Activated gamma-delta T cell treated with anti-CD3 and anti-CD28 coated beads, Interleukin-2, amount 50 U/mL, for 16 hours (primary cell): ENCODE measurements around the gene ZNF214.

Experiments used
- DNase-seq: peaks from one replicate; pipeline ENCODE4 v3.0.0-alpha.2; 2020; ENCODE audit warnings: low read depth

Gene ZNF214

GRCh38 chr11:7020183-7020917, at the start of gene ZNF214, which contains the start of gene NLRP14:
Gene ZNF214 (minus strand): TSS chr11:7020346. CDS start chr11:7002835, 17,511 bp downstream.
Gene NLRP14 (plus strand): TSS chr11:7020479. CDS start chr11:7038587, 18,108 bp downstream.
- no peak for DNase-seq

- DNase-seq = no peak
Observed at GRCh38 chr11:7062534-7062933, 42.4 kb upstream of the ZNF214 start.

DNA sequence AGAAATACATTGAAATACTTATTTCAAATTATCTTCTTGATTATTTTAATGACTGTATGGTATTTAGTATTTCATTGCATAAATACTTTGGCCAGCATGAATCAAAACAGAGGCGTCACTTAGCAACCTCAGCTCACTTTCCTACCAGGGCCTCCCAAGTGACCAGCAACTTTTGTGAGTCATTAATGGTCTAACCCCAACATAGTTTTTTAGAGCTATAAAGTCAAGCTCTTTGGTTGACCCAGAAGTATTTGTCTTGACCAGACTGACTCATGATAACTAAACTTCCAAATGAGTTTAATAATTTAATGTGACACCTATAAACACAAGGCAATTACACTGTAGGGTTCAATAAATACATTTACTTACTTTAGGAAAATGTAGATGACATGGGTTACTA, 40.7 kb upstream of the ZNF214 start:
- DNase-seq = no peak

DNA sequence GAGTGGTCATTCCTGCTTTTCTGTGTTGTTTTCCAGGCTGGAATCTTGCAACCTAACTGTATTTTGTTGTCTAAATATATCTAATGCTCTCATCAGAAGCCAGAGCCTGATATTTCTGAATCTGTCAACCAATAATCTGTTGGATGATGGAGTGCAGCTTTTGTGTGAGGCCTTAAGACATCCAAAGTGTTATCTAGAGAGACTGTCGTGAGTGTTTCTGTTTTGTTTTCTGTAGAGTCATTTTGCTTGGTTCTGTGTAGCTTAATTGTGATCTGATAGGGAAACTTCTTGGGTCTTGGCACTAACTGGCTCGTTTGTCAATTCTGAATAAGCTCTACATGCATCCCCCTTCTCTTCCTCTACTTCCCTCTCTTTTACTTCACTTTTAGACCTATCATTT, 37.5 kb upstream of the ZNF214 start:
- DNase-seq = no peak

GRCh38 chr11:7056828-7057513, 36.8 kb upstream of the ZNF214 start:
- DNase-seq = no peak

GRCh38 chr11:7050191-7050590, 30.0 kb upstream of the ZNF214 start:
- no peak for DNase-seq

DNA sequence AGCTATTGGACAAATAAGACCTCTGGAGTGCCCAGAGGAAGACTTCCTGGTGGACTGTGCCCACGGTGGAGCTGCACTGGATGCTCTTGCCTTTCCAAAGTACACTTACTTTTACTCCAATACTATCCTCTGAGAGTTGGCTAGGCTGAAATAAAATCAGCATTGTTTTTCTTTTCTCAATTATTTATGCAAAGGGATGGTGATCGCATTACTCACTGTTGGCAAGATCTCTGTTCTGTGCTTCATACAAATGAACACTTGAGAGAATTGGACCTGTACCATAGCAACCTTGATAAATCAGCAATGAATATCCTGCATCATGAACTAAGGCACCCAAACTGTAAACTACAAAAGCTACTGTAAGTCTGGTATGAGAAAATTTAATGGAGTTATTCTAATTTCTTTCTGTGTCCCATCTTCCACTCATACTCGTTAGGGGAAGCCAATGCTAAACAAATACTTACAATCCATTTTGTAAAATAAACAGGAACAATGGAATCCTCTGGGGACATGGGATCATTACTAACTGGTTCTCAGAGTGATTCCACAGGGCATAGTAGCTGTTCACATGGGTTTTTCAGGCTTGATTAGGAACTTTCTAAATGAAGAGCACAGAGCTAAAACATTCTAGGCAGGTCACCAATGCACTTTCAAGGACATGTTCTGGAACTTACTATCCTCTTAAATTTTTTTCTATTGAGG, 26.5 kb upstream of the ZNF214 start:
- DNase-seq = no peak

- DNase-seq = no peak
Observed at GRCh38 chr11:7034019-7034418, 13.9 kb upstream of the ZNF214 start.

GRCh38 chr11:7032692-7033091, 12.5 kb upstream of the ZNF214 start:
- DNase-seq = no peak

- no peak for DNase-seq
Observed at GRCh38 chr11:7031471-7031871, 11.3 kb upstream of the ZNF214 start.

GRCh38 chr11:7030836-7031235, 10.7 kb upstream of the ZNF214 start:
- DNase-seq = no peak

GRCh38 chr11:7028141-7028540, 8.0 kb upstream of the ZNF214 start:
- no peak for DNase-seq

DNA sequence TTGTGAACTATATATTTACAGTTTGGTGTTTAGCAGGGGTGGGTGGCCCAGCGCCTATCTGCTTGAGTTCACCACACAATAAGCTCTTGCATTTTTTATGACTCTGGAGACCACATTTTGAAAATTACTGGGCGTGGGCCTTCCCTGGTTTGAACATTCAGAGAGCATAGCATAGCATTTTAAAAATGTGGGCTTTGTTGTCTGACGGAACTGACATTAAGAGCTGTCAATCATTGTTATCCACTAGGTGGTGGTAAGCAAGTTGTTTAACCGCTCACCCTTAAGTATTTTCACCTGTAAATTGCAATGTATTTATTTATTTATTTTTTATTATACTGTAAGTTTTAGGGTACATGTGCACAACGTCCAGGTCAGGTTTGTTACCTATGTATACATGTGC, 1.2 kb upstream of the ZNF214 start:
- no peak for DNase-seq

- no peak for DNase-seq
Observed at GRCh38 chr11:7019500-7020182, 505 bp downstream of the ZNF214 start.

- no peak for DNase-seq
Observed at GRCh38 chr11:7016011-7016410, 4.1 kb downstream of the ZNF214 start.

GRCh38 chr11:7014118-7014517, 6.0 kb downstream of the ZNF214 start:
- DNase-seq = no peak

- DNase-seq = no peak
Observed at GRCh38 chr11:7004482-7004881, 15.7 kb downstream of the ZNF214 start.

DNA sequence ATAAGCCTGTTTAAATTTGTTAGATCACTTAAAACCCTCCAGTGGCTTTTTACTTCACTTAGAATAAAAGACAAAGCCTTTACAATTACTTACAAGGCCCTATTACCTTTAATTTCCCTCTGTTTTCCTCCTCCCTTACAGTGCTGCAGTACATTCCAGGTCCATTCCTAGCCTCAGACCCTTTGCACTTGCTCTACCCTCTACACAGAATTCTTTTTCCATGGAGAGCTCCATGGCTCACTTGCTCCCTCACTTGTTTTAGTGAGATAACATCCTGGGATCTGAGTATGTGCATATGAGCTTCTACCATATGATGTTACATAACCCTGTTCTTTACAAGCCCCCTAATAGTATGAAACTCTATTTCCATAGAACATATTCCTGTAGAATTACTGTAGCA, 24.4 kb downstream of the ZNF214 start:
- no peak for DNase-seq

DNA sequence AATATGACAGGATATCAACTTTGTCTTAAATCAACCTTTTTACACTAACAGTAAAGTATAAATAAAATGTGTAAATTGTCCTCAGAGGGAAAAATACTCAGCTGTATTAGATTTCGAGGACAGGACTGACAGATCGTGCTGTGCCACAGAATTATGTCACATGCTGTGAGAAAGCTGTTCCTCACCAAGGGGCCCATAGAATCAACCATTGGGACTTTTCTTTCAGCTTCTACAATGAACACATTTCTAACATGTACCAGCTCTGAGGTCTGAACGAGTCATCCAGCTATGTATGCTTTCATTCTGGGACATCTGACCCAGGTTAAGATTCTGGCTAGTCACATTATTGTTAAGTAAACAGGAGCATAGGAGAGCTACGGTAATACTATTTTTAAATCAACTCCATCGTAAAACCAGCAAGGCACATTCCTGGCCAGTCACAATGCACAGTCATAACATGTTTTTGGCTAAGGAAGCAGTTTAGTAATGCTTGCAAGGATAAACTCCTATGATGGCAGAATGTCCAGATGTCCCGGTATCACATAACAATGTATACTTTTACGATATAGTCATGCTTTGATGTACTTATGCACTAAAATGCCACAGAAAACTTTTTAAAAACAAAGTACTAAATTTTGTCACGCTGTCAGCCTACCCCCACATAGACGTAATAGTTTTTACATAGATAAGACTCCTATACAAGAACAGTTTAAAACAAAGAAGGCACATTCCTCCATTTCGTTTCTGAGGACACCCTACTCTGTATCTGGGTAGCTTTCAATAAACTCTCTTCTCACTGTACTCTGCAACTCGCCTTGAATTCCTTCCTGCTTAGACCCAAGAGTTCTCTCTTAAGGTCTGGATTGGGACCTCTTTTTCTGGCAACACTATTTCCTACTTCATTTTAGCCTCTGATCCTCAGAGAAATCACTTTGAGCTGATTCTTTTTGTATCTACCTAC, 27.4 kb downstream of the ZNF214 start:
- DNase-seq = no peak

DNA sequence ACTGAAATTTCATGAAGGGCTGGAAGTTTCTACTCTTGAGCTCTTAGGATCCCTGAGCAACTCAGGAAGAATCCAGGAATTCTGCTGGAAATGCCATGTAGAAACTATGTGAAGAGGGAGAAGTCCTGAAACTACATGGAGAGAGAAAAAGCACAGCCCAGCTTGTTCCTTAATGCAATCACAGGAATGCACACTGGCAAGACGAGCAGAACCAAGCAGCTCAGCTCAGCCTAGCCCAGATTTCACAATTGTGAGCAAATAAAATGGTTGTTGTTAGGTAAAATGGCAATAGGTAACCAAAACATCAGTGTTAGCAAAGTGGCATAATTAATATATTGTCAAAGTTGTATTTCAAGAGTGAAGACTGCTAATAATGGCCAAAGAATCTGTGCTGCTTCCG, 28.1 kb downstream of the ZNF214 start:
- DNase-seq = no peak

GRCh38 chr11:6991227-6991626, 28.9 kb downstream of the ZNF214 start:
- DNase-seq = no peak
